Hippocampal formation (tissue), 2 donors: ENCODE data around the gene MUC5B.
"Not testable (repeated sequence)": the region's sequence is repeated elsewhere in the genome, so short reads cannot be mapped to it uniquely, and the experiment has no call there.

ENCODE experiments used
- DNase-seq, 2 donors: peaks; one replicate each; lab custom pipeline; 2025; lab: John Stamatoyannopoulos, UW

The MUC5B gene

GRCh38 chr11:1222491-1223345, at the start of gene MUC5B:
Gene MUC5B, plus strand, starts transcription at chr11:1223066. Its CDS starts 58 bp downstream, at chr11:1223124.
- DNase-seq = no peak

GRCh38 chr11:1173396-1173795, 49.5 kb upstream of the MUC5B start:
- DNase-seq = not testable (repeated sequence)

GRCh38 chr11:1174441-1175370, 48.2 kb upstream of the MUC5B start:
- no peak for DNase-seq

- no peak for DNase-seq
These were observed 47.2 kb upstream of the MUC5B start for GRCh38 chr11:1175461-1176223.

GRCh38 chr11:1176224-1177019, 46.4 kb upstream of the MUC5B start:
- DNase-seq = no peak

GRCh38 chr11:1177020-1177770, 45.7 kb upstream of the MUC5B start:
- DNase-seq = no peak

- DNase-seq = no peak
These were observed 45.1 kb upstream of the MUC5B start for GRCh38 chr11:1177771-1178090.

GRCh38 chr11:1178201-1178885, 44.5 kb upstream of the MUC5B start:
- no peak for DNase-seq

- no peak for DNase-seq
These were observed 44.0 kb upstream of the MUC5B start for GRCh38 chr11:1178906-1179305.

- no peak for DNase-seq
These were observed 43.2 kb upstream of the MUC5B start for GRCh38 chr11:1179641-1180040.

GRCh38 chr11:1180171-1180570, 42.7 kb upstream of the MUC5B start:
- no peak for DNase-seq

GRCh38 chr11:1180947-1181391, 41.9 kb upstream of the MUC5B start:
- no peak for DNase-seq

GRCh38 chr11:1181420-1181819, 41.4 kb upstream of the MUC5B start:
- DNase-seq = no peak

- no peak for DNase-seq
These were observed 40.9 kb upstream of the MUC5B start for GRCh38 chr11:1181853-1182535.

- not testable (repeated sequence) for DNase-seq
These were observed 38.7 kb upstream of the MUC5B start for GRCh38 chr11:1184139-1184538.

GRCh38 chr11:1188451-1189130, 34.3 kb upstream of the MUC5B start:
- DNase-seq = not testable (repeated sequence)

- DNase-seq = not testable (repeated sequence)
These were observed 33.0 kb upstream of the MUC5B start for GRCh38 chr11:1189816-1190215.

- not testable (repeated sequence) for DNase-seq
These were observed 30.9 kb upstream of the MUC5B start for GRCh38 chr11:1191786-1192470.
